Muscle layer of duodenum (tissue), 2 donors: ENCODE data around the gene TMEM63A.

Experiments used
- H3K27ac ChIP-seq: one replicate; pipeline ENCODE4 v1.7.0; 2013; ENCODE audit warnings: mild to moderate bottlenecking, low read length
- H3K27me3 ChIP-seq: one replicate; pipeline ENCODE4 v1.7.0; 2013; ENCODE audit warnings: low read depth, mild to moderate bottlenecking, control low read depth, low read length
- H3K36me3 ChIP-seq, 2 donors: one replicate each; pipeline ENCODE4 v1.7.0; 2013; ENCODE audit warnings: low read length in 2 of 2, control low read depth in 1 of 2, mild to moderate bottlenecking in 1 of 2; ENCODE audit not compliant: insufficient read depth in 2 of 2, control insufficient read depth in 1 of 2
- H3K4me1 ChIP-seq, 2 donors: one replicate each; pipeline ENCODE4 v1.7.0; 2013; ENCODE audit warnings: low read length in 2 of 2, mild to moderate bottlenecking in 2 of 2, control low read depth in 1 of 2, moderate library complexity in 1 of 2; ENCODE audit not compliant: insufficient read depth in 2 of 2, control insufficient read depth in 1 of 2
- H3K4me3 ChIP-seq, 2 donors: one replicate each; pipeline ENCODE4 v1.7.0; 2013; ENCODE audit warnings: low read length in 2 of 2, low read depth in 1 of 2, mild to moderate bottlenecking in 1 of 2
- H3K9me3 ChIP-seq, 2 donors: one replicate each; pipeline ENCODE4 v1.7.0; 2013; ENCODE audit warnings: low read length in 2 of 2, control low read depth in 1 of 2, mild to moderate bottlenecking in 1 of 2; ENCODE audit not compliant: control insufficient read depth in 1 of 2
- donor health status: healthy.

Gene TMEM63A

GRCh38 chr1:225872075-225872430 lies 10.1 kb downstream of the TMEM63A start:
- Histone ChIP-seq H3K4me1 (peaks cover 3 to 4% of the 10 kb centered on the region in 2 donors), H3K27me3 (no peaks in the 10 kb centered on the region), H3K4me3 (no peak overlapping the region), H3K36me3 (peaks cover 48 to 62% of the 10 kb centered on the region in 2 donors), H3K9me3 (no peaks in the 10 kb centered on the region), H3K27ac (no peak overlapping the region)

- H3K36me3 ChIP-seq = peaks cover 53 to 63% of the 10 kb centered on the region in 2 donors
- H3K27ac ChIP-seq = no peak overlapping the region
- peaks cover 0 to 4% of the 10 kb centered on the region in 2 donors for H3K4me1 ChIP-seq
Observed at GRCh38 chr1:225871359-225872074, 10.7 kb downstream of the TMEM63A start.

GRCh38 chr1:225870911-225871310 lies 11.3 kb downstream of the TMEM63A start:
- Histone ChIP-seq H3K27me3 (no peaks in the 10 kb centered on the region), H3K9me3 (no peaks in the 10 kb centered on the region), H3K4me3 (no peak overlapping the region), H3K4me1 (peaks cover 0 to 4% of the 10 kb centered on the region in 2 donors), H3K36me3 (peaks cover 59 to 62% of the 10 kb centered on the region in 2 donors), H3K27ac (no peak overlapping the region)

More at GRCh38 chr1:225871359-225872074, 10.7 kb downstream of the TMEM63A start:
- no peak overlapping the region for H3K4me3 ChIP-seq
- H3K9me3 ChIP-seq = no peaks in the 10 kb centered on the region
- H3K27me3 ChIP-seq = no peaks in the 10 kb centered on the region

- no peak overlapping the region for H3K27ac ChIP-seq
- H3K4me1 ChIP-seq = peaks cover 4% of the 10 kb centered on the region in 2 donors
- H3K4me3 ChIP-seq = no peak overlapping the region
- H3K36me3 ChIP-seq = peaks cover 58 to 60% of the 10 kb centered on the region in 2 donors
- no peaks in the 10 kb centered on the region for H3K27me3 ChIP-seq
- H3K9me3 ChIP-seq = no peaks in the 10 kb centered on the region
Observed at GRCh38 chr1:225868631-225869330, 13.4 kb downstream of the TMEM63A start.

GRCh38 chr1:225866981-225867380 lies 15.2 kb downstream of the TMEM63A start:
- Histone ChIP-seq H3K4me1 (peaks cover 4% of the 10 kb centered on the region in 2 donors), H3K36me3 (peaks cover 58 to 59% of the 10 kb centered on the region in 2 donors), H3K27ac (no peak overlapping the region), H3K4me3 (no peak overlapping the region), H3K9me3 (no peaks in the 10 kb centered on the region), H3K27me3 (no peaks in the 10 kb centered on the region)

- Histone ChIP-seq H3K36me3 (peaks cover 60% of the 10 kb centered on the region in 2 donors), H3K4me1 (peaks cover 4% of the 10 kb centered on the region in 2 donors), H3K9me3 (no peaks in the 10 kb centered on the region), H3K27ac (no peak overlapping the region), H3K27me3 (no peaks in the 10 kb centered on the region), H3K4me3 (no peak overlapping the region)
Observed at GRCh38 chr1:225866061-225866837, 15.9 kb downstream of the TMEM63A start.

- Histone ChIP-seq H3K4me1 (peaks cover 4% of the 10 kb centered on the region in 2 donors), H3K27me3 (no peaks in the 10 kb centered on the region), H3K36me3 (peaks cover 60% of the 10 kb centered on the region in 2 donors), H3K4me3 (no peak overlapping the region), H3K9me3 (no peaks in the 10 kb centered on the region), H3K27ac (no peak overlapping the region)
Observed at GRCh38 chr1:225865514-225865913, 16.7 kb downstream of the TMEM63A start.

GRCh38 chr1:225863167-225863566 lies 19.0 kb downstream of the TMEM63A start:
- Histone ChIP-seq H3K27me3 (no peaks in the 10 kb centered on the region), H3K9me3 (no peaks in the 10 kb centered on the region), H3K4me3 (no peak overlapping the region), H3K27ac (no peak overlapping the region), H3K36me3 (peaks cover 54 to 70% of the 10 kb centered on the region in 2 donors), H3K4me1 (peaks cover 4% of the 10 kb centered on the region in 2 donors)

GRCh38 chr1:225862581-225862950 lies 19.6 kb downstream of the TMEM63A start:
- H3K36me3 ChIP-seq = peaks cover 49 to 64% of the 10 kb centered on the region in 2 donors
- no peak overlapping the region for H3K4me3 ChIP-seq
- H3K9me3 ChIP-seq = no peaks in the 10 kb centered on the region
- H3K4me1 ChIP-seq = peaks cover 4% of the 10 kb centered on the region in 2 donors
- no peak overlapping the region for H3K27ac ChIP-seq
- no peaks in the 10 kb centered on the region for H3K27me3 ChIP-seq

GRCh38 chr1:225861834-225862580 lies 20.2 kb downstream of the TMEM63A start:
- H3K27me3 ChIP-seq = no peaks in the 10 kb centered on the region
- H3K36me3 ChIP-seq = peaks cover 44 to 65% of the 10 kb centered on the region in 2 donors
- H3K27ac ChIP-seq = no peak overlapping the region
- H3K4me3 ChIP-seq = no peak overlapping the region
- H3K4me1 ChIP-seq = peaks cover 4% of the 10 kb centered on the region in 2 donors
- H3K9me3 ChIP-seq = no peaks in the 10 kb centered on the region
